ENCODE results near the gene ZBTB7C. TPM values are rescaled to one million over a fixed set of nuclear protein-coding genes. Genes with fewer than 3 reads are reported as not detected.
"Not testable (repeated sequence)": the region's sequence is repeated elsewhere in the genome, so short reads cannot be mapped to it uniquely, and the experiment has no call there.

Gene ZBTB7C
- total RNA-seq, 1 donor from 2014 or later: 13.0 TPM

DNA sequence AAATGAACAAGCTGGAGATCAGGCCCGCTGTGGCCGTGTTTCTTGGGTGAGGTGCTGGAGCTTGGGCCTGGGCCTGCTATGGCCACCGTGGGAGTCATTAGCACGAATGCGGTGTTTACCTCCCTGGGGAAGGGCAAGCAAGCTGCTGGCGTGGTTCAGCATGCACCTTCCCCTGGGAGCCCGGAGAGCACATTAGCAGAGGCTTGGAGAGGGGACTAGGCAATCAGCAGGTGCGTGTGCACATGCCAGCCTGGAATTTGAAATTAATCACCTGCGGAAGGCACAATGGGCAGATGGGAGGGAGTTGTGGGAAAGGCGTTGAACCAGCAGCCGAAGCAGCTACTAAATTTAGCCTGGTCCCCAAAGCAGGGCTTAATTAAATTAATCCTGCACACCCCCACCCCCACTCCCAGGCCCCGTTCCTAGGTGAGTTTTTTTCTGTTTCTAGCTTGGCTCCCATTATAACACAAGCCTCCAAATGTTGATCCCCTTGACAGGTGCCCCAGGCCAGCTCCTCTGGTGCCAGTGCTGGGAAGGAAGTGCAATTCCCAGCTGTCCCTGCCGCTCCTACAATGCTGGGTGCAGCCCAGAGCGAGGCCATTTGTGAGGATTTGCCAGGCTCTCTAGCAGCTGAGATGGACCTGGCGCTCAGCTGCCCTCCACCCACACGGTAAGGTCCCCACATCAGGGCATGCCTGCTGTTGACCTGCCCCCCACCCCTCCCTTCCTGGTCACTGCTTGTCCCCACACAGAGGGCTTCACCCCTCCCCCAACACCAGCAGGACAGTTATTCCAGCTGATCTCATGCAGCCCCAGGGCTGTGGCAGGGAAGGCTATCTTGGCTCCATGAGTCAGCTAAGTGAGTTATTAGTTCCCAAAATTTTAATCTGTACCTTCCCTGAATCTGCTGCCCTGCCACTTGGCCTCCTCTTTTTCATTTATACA lies 115.0 kb downstream of the ZBTB7C start:
- peak overlapping the region; percentile 63 for H3K27ac Mint-ChIP-seq
- peaks cover 11% of the 10 kb centered on the region for H3K4me1 Mint-ChIP-seq (ENCODE audit: unreplicated experiment)
- no peaks in the 10 kb centered on the region for H3K9me3 Mint-ChIP-seq
- H3K27me3 Mint-ChIP-seq: no peaks in the 10 kb centered on the region
- no peak overlapping the region for H3K4me3 Mint-ChIP-seq
- DNase-seq (ENCODE audit: extremely low spot score, unreplicated experiment): peak; percentile 60
- H3K36me3 Mint-ChIP-seq: no peaks in the 10 kb centered on the region
- TF ChIP-seq, protein P1, sequence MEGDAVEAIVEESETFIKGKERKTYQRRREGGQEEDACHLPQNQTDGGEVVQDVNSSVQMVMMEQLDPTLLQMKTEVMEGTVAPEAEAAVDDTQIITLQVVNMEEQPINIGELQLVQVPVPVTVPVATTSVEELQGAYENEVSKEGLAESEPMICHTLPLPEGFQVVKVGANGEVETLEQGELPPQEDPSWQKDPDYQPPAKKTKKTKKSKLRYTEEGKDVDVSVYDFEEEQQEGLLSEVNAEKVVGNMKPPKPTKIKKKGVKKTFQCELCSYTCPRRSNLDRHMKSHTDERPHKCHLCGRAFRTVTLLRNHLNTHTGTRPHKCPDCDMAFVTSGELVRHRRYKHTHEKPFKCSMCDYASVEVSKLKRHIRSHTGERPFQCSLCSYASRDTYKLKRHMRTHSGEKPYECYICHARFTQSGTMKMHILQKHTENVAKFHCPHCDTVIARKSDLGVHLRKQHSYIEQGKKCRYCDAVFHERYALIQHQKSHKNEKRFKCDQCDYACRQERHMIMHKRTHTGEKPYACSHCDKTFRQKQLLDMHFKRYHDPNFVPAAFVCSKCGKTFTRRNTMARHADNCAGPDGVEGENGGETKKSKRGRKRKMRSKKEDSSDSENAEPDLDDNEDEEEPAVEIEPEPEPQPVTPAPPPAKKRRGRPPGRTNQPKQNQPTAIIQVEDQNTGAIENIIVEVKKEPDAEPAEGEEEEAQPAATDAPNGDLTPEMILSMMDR (conservative IDR thresholded peaks at IDR 0.05): no peak

- no peaks in the 10 kb centered on the region for H3K36me3 Mint-ChIP-seq
- no peaks in the 10 kb centered on the region for H3K9me3 Mint-ChIP-seq
- H3K27ac Mint-ChIP-seq: no peak overlapping the region
- peaks cover 11% of the 10 kb centered on the region for H3K4me1 Mint-ChIP-seq (ENCODE audit: unreplicated experiment)
- H3K4me3 Mint-ChIP-seq: no peak overlapping the region
- TF ChIP-seq, protein P1 (conservative IDR thresholded peaks at IDR 0.05): no peak
- no peak for DNase-seq (ENCODE audit: extremely low spot score, unreplicated experiment)
- no peaks in the 10 kb centered on the region for H3K27me3 Mint-ChIP-seq
Observed at GRCh38 chr18:48292782-48293424, 116.3 kb downstream of the ZBTB7C start.

DNA sequence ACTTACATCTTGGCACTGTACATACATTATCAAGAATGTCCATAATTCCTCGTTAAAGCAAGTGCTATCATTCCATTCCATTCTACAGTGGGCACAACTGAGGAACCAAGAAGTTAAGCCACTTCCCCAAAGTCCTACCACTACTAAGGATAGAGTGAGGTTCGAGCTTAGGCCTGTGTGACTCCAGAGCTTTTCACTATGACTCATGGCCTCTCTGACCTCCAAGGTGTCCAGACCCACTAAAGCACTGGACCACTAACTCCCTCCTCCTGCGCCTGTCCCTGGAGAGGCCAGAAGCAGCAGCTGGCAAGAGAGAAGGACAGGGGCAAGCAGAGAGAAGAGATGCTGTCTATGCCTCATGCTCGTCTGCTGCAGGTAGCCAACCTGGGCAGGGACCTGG lies 117.0 kb downstream of the ZBTB7C start:
- Mint-ChIP-seq H3K36me3 (no peaks in the 10 kb centered on the region), H3K9me3 (no peaks in the 10 kb centered on the region), H3K4me1 (ENCODE audit: unreplicated experiment) (peaks cover 11% of the 10 kb centered on the region), H3K27me3 (no peaks in the 10 kb centered on the region), H3K4me3 (no peak overlapping the region), H3K27ac (no peak overlapping the region)
- TF ChIP-seq, protein P1 (conservative IDR thresholded peaks at IDR 0.05): no peak
- DNase-seq (ENCODE audit: extremely low spot score, unreplicated experiment): peak; percentile 31

DNA sequence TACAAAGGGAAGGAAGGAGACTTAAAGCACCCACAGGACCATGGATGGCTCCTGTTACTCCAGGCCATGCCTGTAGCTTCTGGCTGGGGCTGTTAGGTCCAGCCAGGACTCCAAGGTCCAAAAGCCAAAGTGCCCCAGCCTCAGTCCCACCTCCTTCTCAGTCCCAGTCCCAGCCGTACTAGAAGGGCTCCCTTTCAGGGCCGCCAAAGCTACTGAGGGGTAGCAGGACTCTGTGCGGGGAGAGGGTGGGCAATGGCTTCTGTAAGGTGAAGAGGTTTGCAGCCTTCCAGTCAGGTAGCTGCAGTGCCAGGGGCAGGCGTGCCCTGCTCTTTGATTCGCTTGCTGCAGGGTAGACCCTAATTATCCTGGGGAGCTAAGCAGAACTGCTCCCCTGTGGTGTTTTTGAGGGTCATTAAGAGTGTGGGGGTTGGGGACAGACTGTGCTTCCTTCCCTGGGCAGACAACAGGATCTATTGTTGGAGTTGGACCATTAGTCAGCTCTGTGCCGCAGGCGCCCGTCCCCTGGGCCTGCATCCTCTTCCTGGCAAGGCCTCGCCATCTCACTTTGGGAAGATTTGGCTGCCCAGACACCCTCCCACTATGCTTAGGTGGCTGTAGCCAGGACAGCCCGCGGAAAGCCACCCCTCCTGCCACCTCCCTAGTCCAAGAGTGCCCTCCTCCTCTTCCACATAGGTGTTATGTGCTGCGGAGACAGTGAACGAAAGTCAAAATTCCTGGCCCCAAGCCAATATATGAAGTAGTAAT lies 118.8 kb downstream of the ZBTB7C start:
- H3K9me3 Mint-ChIP-seq: no peaks in the 10 kb centered on the region
- H3K27ac Mint-ChIP-seq: no peak overlapping the region
- DNase-seq (ENCODE audit: extremely low spot score, unreplicated experiment): peak; percentile 50
- H3K4me3 Mint-ChIP-seq: no peak overlapping the region
- TF ChIP-seq, protein P1 (conservative IDR thresholded peaks at IDR 0.05): no peak
- H3K36me3 Mint-ChIP-seq: no peaks in the 10 kb centered on the region
- H3K27me3 Mint-ChIP-seq: no peaks in the 10 kb centered on the region
- peaks cover 11% of the 10 kb centered on the region for H3K4me1 Mint-ChIP-seq (ENCODE audit: unreplicated experiment)

- TF ChIP-seq, protein P1 (conservative IDR thresholded peaks at IDR 0.05): no peak
- no peak for DNase-seq (ENCODE audit: extremely low spot score, unreplicated experiment)
- no peaks in the 10 kb centered on the region for H3K4me1 Mint-ChIP-seq (ENCODE audit: unreplicated experiment)
- H3K4me3 Mint-ChIP-seq: no peak overlapping the region
- H3K27me3 Mint-ChIP-seq: no peaks in the 10 kb centered on the region
- H3K9me3 Mint-ChIP-seq: no peaks in the 10 kb centered on the region
- no peaks in the 10 kb centered on the region for H3K36me3 Mint-ChIP-seq
- H3K27ac Mint-ChIP-seq: no peak overlapping the region
Observed at GRCh38 chr18:48284743-48285142, 124.4 kb downstream of the ZBTB7C start.

- H3K4me1 Mint-ChIP-seq (ENCODE audit: unreplicated experiment); H3K4me3 Mint-ChIP-seq; H3K27me3 Mint-ChIP-seq; H3K27ac Mint-ChIP-seq; H3K36me3 Mint-ChIP-seq; H3K9me3 Mint-ChIP-seq: not testable (repeated sequence)
- peak; percentile 15 for DNase-seq (ENCODE audit: extremely low spot score, unreplicated experiment)
Observed at GRCh38 chr18:48284011-48284410, 125.2 kb downstream of the ZBTB7C start.

GRCh38 chr18:48281460-48281859 lies 127.7 kb downstream of the ZBTB7C start:
- H3K36me3 Mint-ChIP-seq; H3K9me3 Mint-ChIP-seq; DNase-seq (ENCODE audit: extremely low spot score, unreplicated experiment); H3K27ac Mint-ChIP-seq; H3K4me3 Mint-ChIP-seq; H3K4me1 Mint-ChIP-seq (ENCODE audit: unreplicated experiment); H3K27me3 Mint-ChIP-seq: not testable (repeated sequence)

Data from type B pancreatic cell (in vitro differentiated cells).